HG03432 (cell line): Measurements from ENCODE around the gene AKT3.

Source experiments
- ATAC-seq: cut with Tn5 transposase; IDR thresholded peaks from one replicate; pipeline ENCODE4 v1.9.1; 2021; ENCODE audit warnings: mild to moderate bottlenecking, moderate library complexity; ENCODE audit not compliant: unreplicated experiment

Gene AKT3

GRCh38 chr1:243564814-243565213 lies 285.2 kb downstream of the AKT3 start:
- no peak for ATAC-seq

GRCh38 chr1:243563732-243564131 lies 286.3 kb downstream of the AKT3 start:
- ATAC-seq: no peak

GRCh38 chr1:243562473-243562872 lies 287.6 kb downstream of the AKT3 start:
- ATAC-seq: no peak

GRCh38 chr1:243561588-243562319 lies 288.3 kb downstream of the AKT3 start:
- no peak for ATAC-seq

DNA sequence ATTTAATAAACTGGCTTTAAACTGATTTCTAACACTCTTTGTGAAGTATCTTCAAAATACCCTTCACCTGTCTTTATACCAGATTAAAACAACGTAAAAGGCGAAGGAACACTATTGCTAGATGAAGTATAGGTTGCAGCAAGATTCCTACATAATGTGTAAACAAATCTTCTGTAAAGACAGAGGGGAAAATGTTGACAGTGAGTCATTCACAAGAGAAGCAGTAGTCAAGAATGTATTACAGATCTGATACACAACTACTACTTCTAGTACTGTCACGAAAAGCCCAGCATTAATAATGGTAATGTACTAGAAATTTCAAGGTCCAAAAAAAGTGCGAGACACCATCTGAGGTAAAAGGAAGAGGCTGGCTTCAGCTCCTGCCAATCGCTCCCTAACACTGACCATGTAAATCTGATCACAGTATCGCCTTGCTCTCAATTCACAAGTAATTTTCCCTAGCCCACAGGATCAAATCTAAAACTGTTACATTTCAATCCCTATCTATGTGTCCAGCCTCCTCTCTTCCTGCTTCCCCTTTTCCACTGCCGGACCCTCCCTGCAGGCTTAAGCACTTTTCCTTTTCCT lies 290.4 kb downstream of the AKT3 start:
- no peak for ATAC-seq

- no peak for ATAC-seq
These were observed 291.5 kb downstream of the AKT3 start for GRCh38 chr1:243558576-243558975.

GRCh38 chr1:243557866-243558265 lies 292.2 kb downstream of the AKT3 start:
- ATAC-seq: no peak

- no peak for ATAC-seq
These were observed 295.4 kb downstream of the AKT3 start for GRCh38 chr1:243554686-243555085.

DNA sequence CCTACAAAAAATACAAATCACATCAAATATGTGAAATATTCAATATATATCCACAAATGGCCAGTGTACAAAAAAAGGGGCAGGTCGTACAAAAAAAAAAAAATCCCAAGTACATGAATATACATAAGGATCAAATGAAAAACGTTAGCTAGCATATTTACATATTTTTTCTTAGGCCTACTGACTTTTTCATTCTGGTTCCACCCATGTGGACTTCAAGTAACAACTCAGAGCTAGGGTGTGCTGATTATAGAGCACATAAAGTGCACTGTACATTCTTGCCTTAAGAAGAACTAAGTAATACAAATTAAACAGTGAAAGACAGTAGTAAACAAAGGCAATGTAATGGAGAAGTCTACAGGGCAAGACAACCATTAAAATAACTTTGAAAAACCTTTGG lies 297.0 kb downstream of the AKT3 start:
- ATAC-seq: no peak

GRCh38 chr1:243550276-243550675 lies 299.8 kb downstream of the AKT3 start:
- no peak for ATAC-seq

DNA sequence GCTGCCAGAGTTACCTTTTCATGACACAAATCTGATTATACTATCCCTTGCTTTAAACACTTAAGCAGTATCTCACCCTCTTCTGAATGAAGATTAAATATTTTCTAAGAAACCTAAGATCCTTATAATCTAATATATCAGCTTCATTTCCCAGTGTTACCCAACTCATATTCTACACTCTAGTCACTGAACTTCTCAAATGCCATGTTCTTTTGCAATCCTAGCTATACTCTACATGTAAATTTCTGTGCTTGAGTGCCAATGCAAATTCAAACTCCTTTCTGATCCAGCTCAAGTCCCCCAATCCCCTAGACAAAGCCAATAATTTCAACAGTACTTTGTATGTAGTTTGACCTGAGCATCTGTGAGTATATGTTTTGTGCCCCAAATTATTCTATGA lies 300.3 kb downstream of the AKT3 start:
- no peak for ATAC-seq

- no peak for ATAC-seq
These were observed 300.9 kb downstream of the AKT3 start for GRCh38 chr1:243549108-243549507.

DNA sequence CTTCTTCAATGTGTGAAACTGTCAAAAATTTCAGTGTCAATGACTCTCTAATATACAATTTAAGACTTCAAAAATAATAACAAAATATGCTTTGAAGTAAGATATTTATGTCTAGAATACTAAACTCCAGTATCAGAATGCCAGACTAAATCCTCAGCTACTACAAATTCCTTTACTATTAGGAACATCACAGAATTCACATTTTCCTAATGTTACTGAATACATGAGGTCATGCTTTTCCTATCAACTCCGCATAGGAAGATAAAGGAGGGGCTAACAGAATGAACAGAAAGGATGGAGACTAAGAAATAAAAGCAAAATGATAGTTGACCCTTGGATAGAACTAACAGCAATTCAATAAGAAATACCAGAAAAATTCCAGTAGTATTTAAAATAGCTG lies 301.5 kb downstream of the AKT3 start:
- ATAC-seq: no peak

DNA sequence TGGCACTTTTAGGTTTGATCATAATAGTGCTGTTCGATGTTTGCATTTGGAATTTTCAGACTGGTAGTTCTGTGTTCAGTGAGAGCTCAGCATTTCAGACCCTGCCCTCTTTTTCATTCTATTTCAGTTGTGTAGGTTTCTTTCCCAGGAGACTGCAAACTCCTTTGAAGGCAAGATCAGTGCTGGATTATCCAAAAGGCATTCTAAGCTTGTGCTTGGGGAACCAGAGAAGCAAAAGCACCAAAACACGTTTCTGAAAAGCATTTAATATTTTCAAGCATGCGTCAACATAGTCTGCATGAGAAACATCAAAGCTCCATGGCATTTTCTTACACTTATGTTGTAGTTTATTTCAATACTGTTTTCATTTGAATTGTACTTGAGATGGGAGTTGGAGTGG lies 302.2 kb downstream of the AKT3 start:
- no peak for ATAC-seq

DNA sequence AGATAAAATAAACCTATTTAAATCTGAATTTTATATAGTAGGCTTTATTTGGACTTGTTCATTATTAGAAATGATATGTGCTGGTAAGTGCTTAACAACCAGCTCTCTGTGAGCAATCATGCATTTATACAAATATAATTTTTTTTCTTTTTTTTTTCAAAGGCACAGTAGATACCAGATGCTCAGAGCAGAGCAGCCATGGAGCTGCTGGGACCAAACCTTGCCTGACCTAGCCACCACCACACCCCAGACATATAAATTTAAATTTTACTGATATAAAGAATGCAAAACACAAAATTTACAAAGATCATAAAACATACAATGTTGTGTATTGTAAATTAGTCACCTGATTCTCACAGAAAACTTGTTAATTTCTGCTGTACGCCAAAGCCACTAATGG lies 303.6 kb downstream of the AKT3 start:
- ATAC-seq: no peak

DNA sequence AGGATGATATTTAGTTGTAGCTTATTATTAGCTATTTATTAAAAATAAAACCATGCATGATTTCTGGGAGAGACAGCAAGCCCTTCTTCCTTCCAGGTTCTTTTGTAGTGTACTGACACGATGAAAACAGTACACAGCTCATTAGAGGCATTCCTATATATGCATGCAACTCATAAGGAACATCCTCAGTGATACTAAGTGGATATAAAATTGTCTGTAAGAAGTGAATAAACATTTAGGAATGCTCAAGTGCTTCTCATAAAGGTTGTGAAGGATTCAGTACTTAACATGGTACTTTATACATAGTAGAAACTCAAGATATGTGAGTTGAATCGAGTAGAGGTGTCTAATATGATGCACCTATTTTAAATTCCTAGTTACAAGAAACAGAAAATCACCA lies 306.5 kb downstream of the AKT3 start:
- no peak for ATAC-seq

GRCh38 chr1:243542739-243543415 lies 307.2 kb downstream of the AKT3 start:
- ATAC-seq: no peak

DNA sequence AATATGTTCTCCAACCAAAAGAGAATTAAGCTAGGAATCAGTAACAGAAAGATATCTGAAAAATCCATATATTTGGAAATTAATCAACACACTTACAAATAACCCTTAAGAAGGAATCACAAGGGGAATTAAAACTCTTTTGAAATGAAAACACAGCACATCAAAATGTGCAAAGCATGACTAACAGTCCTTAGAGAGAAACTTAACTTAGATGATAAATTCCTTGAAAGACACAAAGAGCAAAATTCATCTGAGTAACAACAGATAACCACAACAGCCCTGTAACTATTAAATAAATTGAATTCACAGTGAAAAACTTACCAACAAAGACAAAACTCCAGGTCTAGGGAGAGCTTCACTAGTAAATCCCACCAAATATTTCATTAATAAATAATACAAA lies 310.4 kb downstream of the AKT3 start:
- ATAC-seq: no peak

GRCh38 chr1:243535014-243535413 lies 315.0 kb downstream of the AKT3 start:
- ATAC-seq: no peak

DNA sequence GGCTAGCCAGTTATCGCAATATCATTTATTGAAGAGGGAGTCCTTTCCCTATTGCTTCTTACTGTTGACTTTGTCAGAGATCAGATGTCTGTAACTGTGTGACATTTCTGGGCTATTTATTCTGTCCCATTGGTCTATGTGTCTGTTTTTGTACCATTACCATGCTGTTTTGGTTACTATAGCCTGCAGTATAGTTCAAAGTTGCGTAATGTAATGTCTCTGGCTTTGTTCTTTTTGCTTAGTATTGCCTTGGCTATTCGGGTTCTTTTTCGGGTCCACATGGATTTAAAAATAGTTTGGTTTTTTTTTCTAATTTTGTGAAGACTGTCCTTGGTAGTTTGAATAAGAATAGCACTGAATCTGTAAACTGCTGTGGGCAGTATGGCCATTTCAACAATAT lies 320.5 kb downstream of the AKT3 start:
- no peak for ATAC-seq

- ATAC-seq: no peak
These were observed 321.5 kb downstream of the AKT3 start for GRCh38 chr1:243528459-243529121.

DNA sequence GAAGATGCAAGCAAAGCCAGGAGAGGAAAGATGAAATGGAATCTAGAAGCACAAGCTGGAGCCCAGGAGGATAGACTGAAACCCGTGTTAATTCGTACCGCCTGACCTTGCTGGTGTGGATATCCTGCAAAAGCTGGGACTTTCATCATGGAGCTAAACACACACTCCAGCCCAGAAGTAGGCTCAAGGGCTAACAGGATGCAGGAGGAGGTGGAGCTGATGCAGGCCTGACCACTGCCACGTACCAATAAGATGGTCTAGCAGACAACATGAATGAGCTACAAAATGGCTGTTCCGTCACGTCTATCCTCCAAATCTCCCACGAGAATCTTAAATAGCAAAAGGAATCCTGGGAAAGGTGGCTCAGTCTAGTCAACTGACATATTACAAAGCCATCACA lies 323.9 kb downstream of the AKT3 start:
- no peak for ATAC-seq
